HepG2 (cell line): ENCODE results near the gene ZNF211. TPM values are rescaled to one million over a fixed set of nuclear protein-coding genes. Genes with fewer than 3 reads are reported as not detected.

Experiments used
- ADNP ChIP-seq: sonication (generic); formaldehyde crosslinking; IDR thresholded peaks from 2 replicates; pipeline ENCODE4 v1.4.0; 2020; ENCODE audit warnings: missing genetic modification reagents
- ATF6 ChIP-seq: sonication (generic); formaldehyde crosslinking; conservative IDR thresholded peaks from 2 replicates; pipeline ENCODE4 v1.4.0; 2020; ENCODE audit warnings: missing genetic modification reagents
- CEBPZ ChIP-seq: IDR thresholded peaks from 2 replicates; pipeline ENCODE4 v1.6.1; 2012; ENCODE audit warnings: low read length, improper control_type of control experiment
- IKZF5 ChIP-seq: IDR thresholded peaks from 2 replicates; pipeline ENCODE4 v1.6.1; 2018; ENCODE audit warnings: missing genetic modification reagents, mild to moderate bottlenecking, missing compliant biosample characterization
- MEF2D ChIP-seq: sonication (generic); formaldehyde crosslinking; IDR thresholded peaks from 2 replicates; pipeline ENCODE4 v1.5.1; 2020; ENCODE audit warnings: mild to moderate bottlenecking, missing genetic modification reagents
- NCOR1 ChIP-seq: fragments of 200-600 bp; sonication (generic); IDR thresholded peaks from 2 replicates; pipeline ENCODE4 v1.7.0; 2017; ENCODE audit warnings: antibody characterized with exemption, low read length, borderline replicate concordance
- NFE2 ChIP-seq: sonication (generic); formaldehyde crosslinking; IDR thresholded peaks from 2 replicates; pipeline ENCODE4 v1.4.0; 2020; ENCODE audit warnings: missing genetic modification reagents
- NFE2L2 ChIP-seq: fragments of 150-350 bp; IDR thresholded peaks from 2 replicates; pipeline ENCODE4 v1.6.1; 2014; ENCODE audit warnings: low read length
- PLRG1 ChIP-seq: fragments of 450-650 bp; conservative IDR thresholded peaks from 2 replicates; pipeline ENCODE4 v1.6.1; 2016
- SP5 ChIP-seq: IDR thresholded peaks from 2 replicates; pipeline ENCODE4 v1.6.1; 2016; ENCODE audit warnings: low read depth, borderline replicate concordance
- ZBTB33 ChIP-seq: sonication (generic); formaldehyde crosslinking; IDR thresholded peaks from 2 replicates; pipeline ENCODE4 v1.4.0; 2020; ENCODE audit warnings: missing genetic modification reagents
- ZBTB7A ChIP-seq: sonication (generic); formaldehyde crosslinking; IDR thresholded peaks from 2 replicates; pipeline ENCODE4 v1.8.0; 2022; ENCODE audit warnings: mild to moderate bottlenecking, missing genetic modification reagents
- ZGPAT ChIP-seq: IDR thresholded peaks from 2 replicates; pipeline ENCODE4 v1.6.1; 2016; ENCODE audit warnings: mild to moderate bottlenecking
- ZNF280B ChIP-seq: sonication (generic); formaldehyde crosslinking; IDR thresholded peaks from 2 replicates; pipeline ENCODE4 v1.5.0; 2020; ENCODE audit warnings: missing genetic modification reagents, mild to moderate bottlenecking, borderline replicate concordance
- ZNF430 ChIP-seq: sonication (generic); formaldehyde crosslinking; IDR thresholded peaks from 2 replicates; pipeline ENCODE4 v1.9.0; 2021; ENCODE audit warnings: mild to moderate bottlenecking, missing genetic modification reagents
- ZNF572 ChIP-seq: sonication (generic); formaldehyde crosslinking; IDR thresholded peaks from 2 replicates; pipeline ENCODE4 v1.5.1; 2020; ENCODE audit warnings: mild to moderate bottlenecking, missing genetic modification reagents
- ZNF772 ChIP-seq: sonication (generic); formaldehyde crosslinking; IDR thresholded peaks from 2 replicates; pipeline ENCODE4 v1.5.0; 2020; ENCODE audit warnings: mild to moderate bottlenecking, missing genetic modification reagents
- ZNF792 ChIP-seq: IDR thresholded peaks from 2 replicates; pipeline ENCODE4 v1.6.1; 2016
- polyA plus RNA-seq, 8 experiments: library from polyadenylated mRNA; depleted of rRNA in 3 of 8; stranded (reverse) in 7 of 8; unstranded in 1 of 8; fragments of >200 nt; fragmentation: Illumina TruSeq in 4 of 8; extraction: Trizol in 4 of 8; gene quantifications; 2 replicates each; pipeline versions ENCODE4 v1.2.1 to v1.2.3, GENCODE V29; 2011 to 2016; ENCODE audit warnings: low read depth in 4 of 8, missing spikeins in 1 of 8, mixed read lengths in 1 of 8; ENCODE audit not compliant: insufficient read depth in 1 of 8
- total RNA-seq, 5 experiments: library from RNA; depleted of rRNA; stranded (reverse); fragments of >200 nt; fragmentation: Illumina TruSeq; extraction: Trizol; gene quantifications; 2 replicates each; pipeline ENCODE4 v1.2.3, GENCODE V29; 2016; ENCODE audit warnings: low read depth in 1 of 5

ZNF211 gene
- total and polyA plus RNA-seq, 2 of the 13 experiments (the other 11 are each of a cell fraction or from before 2014, with no cell fraction given): 9.9 to 11.2 TPM

GRCh38 chr19:57632987-57633831 lies at the start of gene ZNF211 (continued):
- TF ChIP-seq ZNF430: 0 out of 2 replicates have a peak, but pooled peaks have one; percentile 28
- TF ChIP-seq ATF6 (CRISPR knock-in tag): 0 out of 2 replicates have a peak, but pooled peaks have one; percentile 35
- no peak for TF ChIP-seq CEBPZ
- TF ChIP-seq ZGPAT: peak; percentile 91
- no peak for TF ChIP-seq NFE2L2
- no peak for TF ChIP-seq ADNP (CRISPR knock-in tag)
- no peak for TF ChIP-seq MEF2D (CRISPR knock-in tag)
- peak; percentile 62; the same call in 1 of the 2 replicates for TF ChIP-seq ZNF792 (CRISPR knock-in tag)
- no peak for TF ChIP-seq ZBTB33 (CRISPR knock-in tag)
- 0 out of 2 replicates have a peak, but pooled peaks have one; percentile 30 for TF ChIP-seq ZNF772 (CRISPR knock-in tag)
- peak; percentile 71; the same call in 1 of the 2 replicates for TF ChIP-seq IKZF5 (CRISPR knock-in tag)
- TF ChIP-seq SP5: peak; percentile 71
- no peak for TF ChIP-seq NFE2 (CRISPR knock-in tag)
- TF ChIP-seq ZBTB7A (CRISPR knock-in tag): no peak
- TF ChIP-seq PLRG1: no peak
- TF ChIP-seq ZNF280B (CRISPR knock-in tag): no peak
- no peak for TF ChIP-seq ZNF572 (CRISPR knock-in tag)
- TF ChIP-seq NCOR1: peak; percentile 46; the same call in 1 of the 2 replicates
